HEK293 (cell line): ENCODE measurements around the gene EPHB1.

Source experiments
- CTCF ChIA-PET: fragments of 350-600 bp; formaldehyde crosslinking; extraction: SDS; loops from one replicate; lab custom pipeline; 2021; ENCODE audit warnings: antibody characterized with exemption; lab: Yijun Ruan, JAX
- POLR2A ChIA-PET: fragments of 300-600 bp; formaldehyde crosslinking; extraction: SDS; loops from one replicate; lab custom pipeline; 2020; ENCODE audit warnings: antibody characterized with exemption, inconsistent platforms; lab: Yijun Ruan, JAX
- H3K27ac ChIP-seq: fragments of 200-500 bp; sonication (Bioruptor generic); 2 replicates; pipeline ENCODE4 v1.5.1; 2014; ENCODE audit warnings: low read depth, low read length, control low read depth, inconsistent platforms; ENCODE audit errors: extremely low read depth
- H3K36me3 ChIP-seq, 2 experiments: fragments of 200-500 bp in 1 of 2; sonication (Bioruptor generic) in 1 of 2; 1 replicate in 1 of 2; 2 replicates in 1 of 2; pipeline ENCODE4 v1.5.1; 2014 to 2017; ENCODE audit warnings: inconsistent platforms in 2 of 2, low read length in 2 of 2; ENCODE audit not compliant: control insufficient read depth in 2 of 2, insufficient read depth in 1 of 2
- H3K4me1 ChIP-seq: fragments of 200-500 bp; sonication (Bioruptor generic); 2 replicates; pipeline ENCODE4 v1.5.1; 2014; ENCODE audit warnings: mild to moderate bottlenecking, low read length, inconsistent platforms; ENCODE audit not compliant: control insufficient read depth, insufficient read depth
- H3K4me3 ChIP-seq: 2 replicates; pipeline ENCODE4 v1.5.1; 2011; ENCODE audit warnings: low read depth, mild to moderate bottlenecking, control low read depth, low read length, moderate library complexity
- H3K9me3 ChIP-seq: fragments of 200-500 bp; sonication (Bioruptor generic); 2 replicates; pipeline ENCODE4 v1.5.1; 2014; ENCODE audit warnings: low read depth, low read length, inconsistent platforms; ENCODE audit not compliant: control insufficient read depth, insufficient read depth
- BCL11B ChIP-seq: fragments of 450-650 bp; formaldehyde crosslinking; IDR thresholded peaks from 2 replicates; pipeline ENCODE4 v1.5.1; 2016; ENCODE audit warnings: low read depth, missing biosample characterization, missing genetic modification characterization
- KLF7 ChIP-seq: fragments of 450-650 bp; formaldehyde crosslinking; IDR thresholded peaks from 2 replicates; pipeline ENCODE4 v1.5.1; 2016; ENCODE audit warnings: missing biosample characterization, missing genetic modification characterization, borderline replicate concordance
- KLF8 ChIP-seq: fragments of 450-650 bp; formaldehyde crosslinking; IDR thresholded peaks from 2 replicates; pipeline ENCODE4 v1.5.1; 2016; ENCODE audit warnings: missing biosample characterization, missing genetic modification characterization
- TCF7L2 ChIP-seq: IDR thresholded peaks from 2 replicates; pipeline ENCODE4 v1.6.1; 2011; ENCODE audit warnings: low read depth, mild to moderate bottlenecking, inconsistent platforms, low read length, moderate library complexity, borderline replicate concordance
- ZBTB17 ChIP-seq: fragments of 450-650 bp; formaldehyde crosslinking; IDR thresholded peaks from 2 replicates; pipeline ENCODE4 v1.5.1; 2016; ENCODE audit warnings: missing biosample characterization, missing genetic modification characterization
- ZEB2 ChIP-seq: fragments of 450-650 bp; formaldehyde crosslinking; IDR thresholded peaks from 2 replicates; pipeline ENCODE4 v1.5.1; 2016; ENCODE audit warnings: missing biosample characterization, missing genetic modification characterization
- ZNF169 ChIP-seq: fragments of 450-650 bp; formaldehyde crosslinking; IDR thresholded peaks from 2 replicates; pipeline ENCODE4 v1.5.1; 2016; ENCODE audit warnings: missing biosample characterization, missing genetic modification characterization
- ZNF184 ChIP-seq: fragments of 450-650 bp; IDR thresholded peaks from 2 replicates; pipeline ENCODE4 v1.5.1; 2018; ENCODE audit warnings: missing biosample characterization, mild to moderate bottlenecking, missing genetic modification characterization
- ZNF211 ChIP-seq: fragments of 450-650 bp; formaldehyde crosslinking; IDR thresholded peaks from 2 replicates; pipeline ENCODE4 v1.5.1; 2016; ENCODE audit warnings: low read depth, missing biosample characterization, missing genetic modification characterization
- ZNF248 ChIP-seq: fragments of 450-650 bp; formaldehyde crosslinking; IDR thresholded peaks from 2 replicates; pipeline ENCODE4 v1.5.1; 2017; ENCODE audit warnings: missing biosample characterization, missing genetic modification characterization
- ZNF37A ChIP-seq: fragments of 450-650 bp; IDR thresholded peaks from 2 replicates; pipeline ENCODE4 v1.5.1; 2018; ENCODE audit warnings: missing biosample characterization, missing genetic modification characterization
- ZNF529 ChIP-seq: fragments of 450-650 bp; formaldehyde crosslinking; IDR thresholded peaks from 2 replicates; pipeline ENCODE4 v1.5.1; 2017; ENCODE audit warnings: missing genetic modification characterization, missing biosample characterization; ENCODE audit not compliant: insufficient replicate concordance
- ZNF548 ChIP-seq: fragments of 450-650 bp; formaldehyde crosslinking; IDR thresholded peaks from 2 replicates; pipeline ENCODE4 v1.5.1; 2016; ENCODE audit warnings: missing biosample characterization, missing genetic modification characterization
- ZNF555 ChIP-seq: fragments of 450-650 bp; formaldehyde crosslinking; conservative IDR thresholded peaks from 2 replicates; pipeline ENCODE4 v1.5.1; 2017; ENCODE audit warnings: missing biosample characterization, mild to moderate bottlenecking, missing genetic modification characterization, inconsistent platforms
- ZNF596 ChIP-seq: fragments of 450-650 bp; IDR thresholded peaks from 2 replicates; pipeline ENCODE4 v1.5.0; 2018; ENCODE audit warnings: missing biosample characterization, mild to moderate bottlenecking, missing genetic modification characterization, moderate library complexity
- ZNF610 ChIP-seq: fragments of 450-650 bp; formaldehyde crosslinking; IDR thresholded peaks from 2 replicates; pipeline ENCODE4 v1.5.1; 2016; ENCODE audit warnings: missing biosample characterization, missing genetic modification characterization, borderline replicate concordance
- ZNF626 ChIP-seq: fragments of 450-650 bp; sonication (Bioruptor Pico); formaldehyde crosslinking; IDR thresholded peaks from 2 replicates; pipeline ENCODE4 v1.5.1; 2018; ENCODE audit warnings: missing biosample characterization, missing genetic modification characterization, inconsistent platforms
- ZNF664 ChIP-seq: fragments of 450-650 bp; formaldehyde crosslinking; IDR thresholded peaks from 2 replicates; pipeline ENCODE4 v1.5.1; 2016; ENCODE audit warnings: missing biosample characterization, missing genetic modification characterization
- ZNF768 ChIP-seq: fragments of 450-650 bp; formaldehyde crosslinking; IDR thresholded peaks from 2 replicates; pipeline ENCODE4 v1.5.1; 2018; ENCODE audit warnings: missing biosample characterization, mild to moderate bottlenecking, missing genetic modification characterization
- ZNF785 ChIP-seq: fragments of 450-650 bp; formaldehyde crosslinking; IDR thresholded peaks from 2 replicates; pipeline ENCODE4 v1.5.1; 2016; ENCODE audit warnings: missing biosample characterization, missing genetic modification characterization
- ZNF791 ChIP-seq: fragments of 450-650 bp; formaldehyde crosslinking; IDR thresholded peaks from 2 replicates; pipeline ENCODE4 v1.5.1; 2016; ENCODE audit warnings: missing biosample characterization, missing genetic modification characterization
- TF ChIP-seq, protein P1 (sequence below): fragments of 450-650 bp; formaldehyde crosslinking; IDR thresholded peaks from 2 replicates; pipeline ENCODE4 v1.5.0; 2017; ENCODE audit warnings: missing biosample characterization, missing genetic modification characterization, borderline replicate concordance

EPHB1 gene

GRCh38 chr3:135055449-135055848, 260.4 kb downstream of the EPHB1 start (continued):
- no peak for TF ChIP-seq ZEB2 (tag by site-specific recombination)
- no peak for TF ChIP-seq ZNF555 (tag by site-specific recombination)
- TF ChIP-seq ZNF248 = no peak
- TF ChIP-seq ZNF529 (tag by site-specific recombination) = no peak
- no peak for TF ChIP-seq ZNF169 (tag by site-specific recombination)
- TF ChIP-seq, all 188 proteins: peak for 0

DNA sequence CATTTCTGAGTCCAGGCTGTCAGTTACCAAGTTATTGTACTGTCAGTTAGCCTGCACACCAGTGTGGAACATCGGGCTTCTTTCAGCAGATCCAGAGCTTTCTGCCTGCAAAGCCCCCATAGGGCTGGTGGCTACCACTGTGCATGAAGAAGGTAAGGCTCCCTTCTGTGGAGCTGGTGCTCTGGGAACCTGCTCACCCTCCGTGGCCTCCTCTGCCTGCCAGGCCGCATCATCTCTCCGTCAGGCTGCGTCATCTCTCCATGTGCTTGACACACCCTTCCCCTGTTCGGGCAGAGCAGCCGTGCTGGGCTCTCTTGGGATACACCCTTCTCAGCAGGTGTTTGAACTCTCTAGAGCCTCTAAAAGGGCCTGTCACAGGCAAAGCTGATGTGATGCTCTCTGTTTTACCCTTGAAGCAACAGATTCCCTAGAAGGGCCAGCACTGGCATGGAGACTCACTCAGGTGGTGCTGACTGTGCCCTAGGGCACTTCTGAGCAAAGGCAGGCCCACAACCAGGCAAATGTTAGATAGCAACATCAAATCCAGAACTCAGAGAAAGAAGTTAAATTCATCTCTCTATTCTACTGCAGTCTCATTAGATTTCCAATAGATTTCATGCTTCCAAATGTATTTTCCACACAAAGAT, 261.1 kb downstream of the EPHB1 start:
- CTCF ChIA-PET = no interaction called here
- no peaks in the 10 kb centered on the region for H3K9me3 ChIP-seq
- TF ChIP-seq ZNF768 (no peak), ZBTB17 (tag by site-specific recombination) (no peak), ZNF664 (tag by site-specific recombination) (no peak), ZNF184 (tag by site-specific recombination) (no peak), KLF8 (no peak), ZNF791 (no peak)
- H3K4me3 ChIP-seq = no peak overlapping the region
- POLR2A ChIA-PET = no interaction called here
- no peak overlapping the region for H3K27ac ChIP-seq
- H3K36me3 ChIP-seq = no peaks in the 10 kb centered on the region
- no peaks in the 10 kb centered on the region for H3K4me1 ChIP-seq

GRCh38 chr3:135056733-135057310, 261.8 kb downstream of the EPHB1 start:
- TF ChIP-seq TCF7L2 = no peak
- TF ChIP-seq BCL11B (tag by site-specific recombination) = no peak
- no peaks in the 10 kb centered on the region for H3K36me3 ChIP-seq

GRCh38 chr3:135057996-135058395, 262.9 kb downstream of the EPHB1 start:
- POLR2A ChIA-PET = no interaction called here

More at GRCh38 chr3:135056733-135057310, 261.8 kb downstream of the EPHB1 start:
- H3K4me3 ChIP-seq = no peak overlapping the region
- POLR2A ChIA-PET = no interaction called here
- no peaks in the 10 kb centered on the region for H3K9me3 ChIP-seq
- no peaks in the 10 kb centered on the region for H3K4me1 ChIP-seq
- CTCF ChIA-PET = no interaction called here
- H3K27ac ChIP-seq = no peak overlapping the region

More at GRCh38 chr3:135057996-135058395, 262.9 kb downstream of the EPHB1 start:
- TF ChIP-seq ZNF626 (tag by site-specific recombination) (no peak), ZNF785 (tag by site-specific recombination) (no peak), ZNF610 (no peak), ZNF548 (tag by site-specific recombination) (no peak), ZNF37A (no peak), ZNF596 (no peak), KLF7 (tag by site-specific recombination) (no peak), ZNF211 (tag by site-specific recombination) (no peak)
- TF ChIP-seq, protein P1, sequence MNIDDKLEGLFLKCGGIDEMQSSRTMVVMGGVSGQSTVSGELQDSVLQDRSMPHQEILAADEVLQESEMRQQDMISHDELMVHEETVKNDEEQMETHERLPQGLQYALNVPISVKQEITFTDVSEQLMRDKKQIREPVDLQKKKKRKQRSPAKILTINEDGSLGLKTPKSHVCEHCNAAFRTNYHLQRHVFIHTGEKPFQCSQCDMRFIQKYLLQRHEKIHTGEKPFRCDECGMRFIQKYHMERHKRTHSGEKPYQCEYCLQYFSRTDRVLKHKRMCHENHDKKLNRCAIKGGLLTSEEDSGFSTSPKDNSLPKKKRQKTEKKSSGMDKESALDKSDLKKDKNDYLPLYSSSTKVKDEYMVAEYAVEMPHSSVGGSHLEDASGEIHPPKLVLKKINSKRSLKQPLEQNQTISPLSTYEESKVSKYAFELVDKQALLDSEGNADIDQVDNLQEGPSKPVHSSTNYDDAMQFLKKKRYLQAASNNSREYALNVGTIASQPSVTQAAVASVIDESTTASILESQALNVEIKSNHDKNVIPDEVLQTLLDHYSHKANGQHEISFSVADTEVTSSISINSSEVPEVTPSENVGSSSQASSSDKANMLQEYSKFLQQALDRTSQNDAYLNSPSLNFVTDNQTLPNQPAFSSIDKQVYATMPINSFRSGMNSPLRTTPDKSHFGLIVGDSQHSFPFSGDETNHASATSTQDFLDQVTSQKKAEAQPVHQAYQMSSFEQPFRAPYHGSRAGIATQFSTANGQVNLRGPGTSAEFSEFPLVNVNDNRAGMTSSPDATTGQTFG (tag by site-specific recombination) = no peak
- H3K36me3 ChIP-seq = no peaks in the 10 kb centered on the region
- CTCF ChIA-PET = no interaction called here
- H3K9me3 ChIP-seq = no peaks in the 10 kb centered on the region
- no peak overlapping the region for H3K4me3 ChIP-seq
- no peaks in the 10 kb centered on the region for H3K4me1 ChIP-seq
- H3K27ac ChIP-seq = no peak overlapping the region
